Measurements from ENCODE around the gene CRACR2B.

CRACR2B gene

DNA sequence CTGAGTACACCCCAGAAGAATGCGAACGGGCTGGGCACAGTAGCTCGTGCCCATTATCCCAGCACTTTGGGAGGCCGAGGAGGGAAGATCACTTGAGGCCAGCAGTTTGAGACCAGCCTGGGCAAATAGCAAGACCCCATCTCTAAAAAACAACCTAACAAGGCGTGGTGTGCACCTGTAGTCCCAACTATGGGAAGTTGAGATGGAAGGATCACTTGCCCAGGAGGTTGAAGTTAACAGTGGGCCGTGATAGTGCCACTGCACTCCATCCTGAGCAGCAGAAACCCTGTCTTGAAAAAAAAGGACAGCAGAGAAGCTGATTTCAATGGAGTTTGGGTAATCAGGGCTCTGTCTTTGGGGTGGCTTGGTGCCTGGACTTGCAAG lies 14.7 kb upstream of the CRACR2B start:
- Histone ChIP-seq H3K4me3 (ENCODE audit: low read depth in 1 of 2, low read length in 1 of 2) (no peak overlapping the region), H3K9me3 (no peaks in the 10 kb centered on the region), H3K27me3 (no peaks in the 10 kb centered on the region), H3K4me1 (ENCODE audit: control insufficient read depth in 1 of 2, insufficient read depth in 1 of 2, low read depth in 1 of 2, low read length in 1 of 2) (peaks cover 28 to 31% of the 10 kb centered on the region in 2 experiments), H3K36me3 (peaks cover 19% of the 10 kb centered on the region), H3K27ac (no peak overlapping the region)
- TF ChIP-seq, protein P1, sequence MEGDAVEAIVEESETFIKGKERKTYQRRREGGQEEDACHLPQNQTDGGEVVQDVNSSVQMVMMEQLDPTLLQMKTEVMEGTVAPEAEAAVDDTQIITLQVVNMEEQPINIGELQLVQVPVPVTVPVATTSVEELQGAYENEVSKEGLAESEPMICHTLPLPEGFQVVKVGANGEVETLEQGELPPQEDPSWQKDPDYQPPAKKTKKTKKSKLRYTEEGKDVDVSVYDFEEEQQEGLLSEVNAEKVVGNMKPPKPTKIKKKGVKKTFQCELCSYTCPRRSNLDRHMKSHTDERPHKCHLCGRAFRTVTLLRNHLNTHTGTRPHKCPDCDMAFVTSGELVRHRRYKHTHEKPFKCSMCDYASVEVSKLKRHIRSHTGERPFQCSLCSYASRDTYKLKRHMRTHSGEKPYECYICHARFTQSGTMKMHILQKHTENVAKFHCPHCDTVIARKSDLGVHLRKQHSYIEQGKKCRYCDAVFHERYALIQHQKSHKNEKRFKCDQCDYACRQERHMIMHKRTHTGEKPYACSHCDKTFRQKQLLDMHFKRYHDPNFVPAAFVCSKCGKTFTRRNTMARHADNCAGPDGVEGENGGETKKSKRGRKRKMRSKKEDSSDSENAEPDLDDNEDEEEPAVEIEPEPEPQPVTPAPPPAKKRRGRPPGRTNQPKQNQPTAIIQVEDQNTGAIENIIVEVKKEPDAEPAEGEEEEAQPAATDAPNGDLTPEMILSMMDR (IDR thresholded peaks at IDR 0.05) = no peak

DNA sequence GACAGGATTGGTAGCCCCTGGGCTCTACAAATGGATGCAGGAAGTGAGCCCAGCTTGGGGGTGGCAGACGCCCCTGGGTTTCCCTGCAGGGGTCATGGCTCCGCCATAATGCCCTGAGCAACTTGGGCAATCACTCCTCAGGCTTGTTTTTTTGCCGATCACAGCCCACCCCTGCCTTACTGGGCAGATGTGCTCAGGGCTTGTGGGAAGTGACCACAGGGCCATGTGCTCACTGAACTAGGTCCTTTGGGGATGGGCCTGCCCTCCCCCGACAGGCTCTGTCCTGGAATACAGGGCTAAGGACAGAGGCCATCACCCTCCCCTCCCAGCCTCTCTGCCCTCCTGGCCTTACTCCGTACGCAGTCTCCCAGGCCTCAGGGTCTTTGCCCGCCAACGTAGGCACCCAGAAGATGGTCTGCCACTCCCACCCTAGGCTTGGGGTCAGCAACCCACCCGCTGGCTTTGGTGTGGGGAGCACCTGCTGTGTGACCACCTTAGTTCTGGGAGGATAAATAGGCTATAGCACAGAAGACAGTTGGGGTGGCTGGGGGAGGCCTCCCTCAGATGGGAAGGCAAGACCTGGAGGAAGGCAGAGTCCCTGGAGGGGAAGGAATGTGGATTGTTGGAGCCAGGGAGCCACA lies 14.1 kb upstream of the CRACR2B start:
- Histone ChIP-seq H3K4me3 (ENCODE audit: low read depth in 1 of 2, low read length in 1 of 2) (no peak overlapping the region), H3K27ac (no peak overlapping the region), H3K27me3 (no peaks in the 10 kb centered on the region), H3K9me3 (no peaks in the 10 kb centered on the region), H3K4me1 (ENCODE audit: control insufficient read depth in 1 of 2, insufficient read depth in 1 of 2, low read depth in 1 of 2, low read length in 1 of 2) (peaks cover 30% of the 10 kb centered on the region in 2 experiments), H3K36me3 (peaks cover 19% of the 10 kb centered on the region)
- TF ChIP-seq, protein P1 (IDR thresholded peaks at IDR 0.05) = no peak

DNA sequence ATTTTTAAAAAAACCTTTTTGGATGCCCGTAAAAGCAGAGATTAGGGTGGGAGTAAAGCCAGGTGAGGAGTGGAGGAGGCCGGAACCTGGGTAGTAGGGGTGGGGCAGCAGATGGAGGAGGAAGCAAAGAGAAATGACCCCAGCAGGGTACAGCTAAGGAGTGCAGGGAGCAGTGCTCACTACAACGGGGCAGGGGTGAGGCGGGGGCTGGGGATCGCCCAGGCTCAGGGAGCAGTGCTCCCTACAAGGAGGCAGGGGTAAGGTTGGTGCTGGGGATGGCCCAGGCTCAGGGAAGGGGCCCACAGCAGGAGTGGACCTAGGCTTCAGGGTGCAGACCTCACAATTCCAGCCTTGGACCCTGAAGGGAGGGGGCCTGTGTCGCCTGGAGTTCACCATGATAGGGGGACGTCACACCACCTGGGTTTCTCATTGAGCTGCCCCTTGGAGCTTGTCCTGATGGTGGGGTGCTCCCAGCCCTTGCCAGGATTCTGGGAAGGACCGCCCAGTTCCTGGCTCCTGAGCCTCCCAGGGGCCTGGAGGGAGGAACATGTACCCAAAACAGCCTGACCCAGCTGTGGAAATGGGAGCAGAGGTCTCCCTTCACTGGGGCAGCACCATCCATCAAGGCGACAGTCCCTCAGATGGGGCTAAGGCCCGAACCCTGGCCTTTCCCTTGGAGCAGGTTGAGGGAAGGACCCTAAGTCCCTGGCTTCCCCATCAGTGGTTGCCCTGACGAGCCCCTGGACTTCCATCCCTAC lies 11.9 kb upstream of the CRACR2B start:
- Histone ChIP-seq H3K4me1 (ENCODE audit: control insufficient read depth in 1 of 2, insufficient read depth in 1 of 2, low read depth in 1 of 2, low read length in 1 of 2) (peaks cover 27 to 28% of the 10 kb centered on the region in 2 experiments), H3K27me3 (no peaks in the 10 kb centered on the region), H3K9me3 (no peaks in the 10 kb centered on the region), H3K27ac (no peak overlapping the region), H3K36me3 (peaks cover 19% of the 10 kb centered on the region), H3K4me3 (ENCODE audit: low read depth in 1 of 2, low read length in 1 of 2) (no peak overlapping the region)
- TF ChIP-seq, protein P1 (IDR thresholded peaks at IDR 0.05) = no peak

GRCh38 chr11:816433-816779 lies 11.3 kb upstream of the CRACR2B start:
- peaks cover 19% of the 10 kb centered on the region for H3K36me3 ChIP-seq
- no peak overlapping the region for H3K4me3 ChIP-seq (ENCODE audit: low read depth in 1 of 2, low read length in 1 of 2)
- no peaks in the 10 kb centered on the region for H3K27me3 ChIP-seq
- no peaks in the 10 kb centered on the region for H3K9me3 ChIP-seq
- TF ChIP-seq, protein P1 (IDR thresholded peaks at IDR 0.05) = no peak
- no peak overlapping the region for H3K27ac ChIP-seq
- H3K4me1 ChIP-seq (ENCODE audit: control insufficient read depth in 1 of 2, insufficient read depth in 1 of 2, low read depth in 1 of 2, low read length in 1 of 2) = peaks cover 27 to 28% of the 10 kb centered on the region in 2 experiments

- H3K4me1 ChIP-seq (ENCODE audit: control insufficient read depth in 1 of 2, insufficient read depth in 1 of 2, low read depth in 1 of 2, low read length in 1 of 2) = peaks cover 43 to 46% of the 10 kb centered on the region in 2 experiments
- H3K27me3 ChIP-seq = no peaks in the 10 kb centered on the region
- H3K4me3 ChIP-seq (ENCODE audit: low read depth in 1 of 2, low read length in 1 of 2) = peak within 1 kb of the TSS; percentile 91 to 94
- H3K36me3 ChIP-seq = peaks cover 14% of the 10 kb centered on the region
- no peaks in the 10 kb centered on the region for H3K9me3 ChIP-seq
- TF ChIP-seq, protein P1 (IDR thresholded peaks at IDR 0.05) = no peak
- peak within 1 kb of the TSS; percentile 100 for H3K27ac ChIP-seq
Measured at GRCh38 chr11:818396-819128, 9.2 kb upstream of the CRACR2B start, which contains the start of gene PNPLA2. PNPLA2 (plus strand) TSS chr11:818914; CDS start chr11:819719, 805 bp downstream.

Measured in neutrophil (primary cell).